DMS114 treated with DMSO at 0.1 percent for 48 hours (cell line): ENCODE results near the gene ADGRL4.
"Not testable (repeated sequence)": the region's sequence is repeated elsewhere in the genome, so short reads cannot be mapped to it uniquely, and the experiment has no call there.

ENCODE experiments used
- DNase-seq: peaks from one replicate; lab custom pipeline; 2025; ENCODE audit not compliant: unreplicated experiment; lab: John Stamatoyannopoulos, UW

ADGRL4 gene

DNA sequence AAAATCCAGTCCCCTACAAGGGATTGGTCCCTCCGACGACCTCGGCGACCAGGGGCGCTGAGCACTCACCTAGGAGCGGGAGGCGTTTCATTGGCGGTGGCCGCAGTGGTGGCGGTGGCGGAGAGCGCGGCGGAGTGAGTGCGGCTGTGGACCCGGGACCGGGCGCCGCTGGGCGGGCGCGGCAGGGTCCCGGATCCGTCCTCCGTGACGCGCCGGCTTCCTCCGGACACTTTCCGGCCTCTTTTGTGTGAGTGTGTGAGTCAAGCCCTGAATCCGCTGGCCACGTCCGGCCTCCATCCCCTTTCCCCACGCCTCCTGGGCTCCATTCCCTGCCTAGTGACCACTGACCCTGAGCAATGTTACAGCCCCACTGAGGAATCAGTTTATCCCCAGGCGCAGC, at the start of gene ADGRL4:
Gene ADGRL4 (minus strand): TSS at position 167 of the 400 bp plus-strand sequence. CDS start 76 bp downstream, at position 91.
- no peak for DNase-seq

GRCh38 chr1:79055856-79056255, 49.3 kb upstream of the ADGRL4 start:
- DNase-seq = no peak

DNA sequence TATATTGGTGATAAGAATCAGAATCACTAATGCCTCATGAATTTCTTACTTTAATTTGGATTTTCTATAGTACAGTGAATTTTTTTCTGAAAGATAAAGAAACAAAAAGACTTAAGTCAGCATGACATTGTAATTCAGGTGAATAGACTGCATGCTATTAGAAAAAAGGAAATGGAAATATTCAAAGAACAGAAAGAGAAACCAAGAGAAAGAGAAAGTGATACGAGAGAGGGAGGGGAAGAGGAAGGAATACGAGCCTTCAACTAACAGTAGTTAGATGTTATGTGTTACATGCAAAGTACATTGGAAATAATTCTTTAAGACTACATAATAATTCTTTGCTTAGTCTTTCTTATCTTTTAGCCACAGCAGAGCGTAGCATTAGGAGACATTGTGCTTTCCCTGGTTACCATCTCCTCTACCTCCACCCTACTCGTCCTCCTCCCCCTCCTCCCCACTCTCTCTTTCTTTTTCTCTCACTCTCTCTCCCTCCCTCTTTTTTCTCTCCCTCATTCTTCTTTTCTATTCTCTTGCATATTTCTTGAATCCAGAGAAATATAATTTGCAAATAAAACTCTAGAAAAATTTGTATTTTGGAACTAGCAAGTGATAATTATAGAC, 46.4 kb upstream of the ADGRL4 start:
- DNase-seq = no peak

DNA sequence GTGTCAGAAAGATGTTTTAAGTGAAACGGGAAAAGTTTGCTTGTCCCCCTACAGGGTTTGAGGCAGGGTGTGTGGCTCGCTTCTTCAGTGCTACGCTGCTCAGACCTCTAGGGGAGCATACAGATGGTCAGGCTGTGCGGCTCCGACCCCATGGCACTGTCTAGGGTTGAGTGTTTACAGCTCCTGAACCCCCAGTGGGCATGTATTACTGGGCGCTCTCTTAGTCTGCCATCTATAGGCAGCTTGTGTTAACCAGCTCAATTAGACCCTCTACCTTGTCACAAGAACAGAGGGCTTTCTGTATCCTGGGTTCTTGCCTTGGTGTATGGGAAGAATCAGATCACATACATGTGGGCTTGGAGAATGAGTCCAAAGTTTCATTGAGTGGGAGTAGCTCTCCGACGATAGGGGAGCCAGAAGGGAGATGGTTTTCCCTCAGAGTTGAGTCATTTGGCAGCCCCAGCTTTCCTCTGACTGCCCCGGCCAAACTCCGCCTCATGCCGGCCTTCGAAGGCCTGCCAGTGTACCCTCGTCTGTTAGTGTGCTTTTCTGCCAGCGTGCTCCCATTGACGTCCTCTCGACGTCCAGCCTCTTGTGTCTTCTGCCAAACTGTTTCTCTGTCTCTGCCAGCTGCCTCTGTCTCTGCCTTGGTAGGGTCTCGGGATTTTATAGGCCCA, 38.6 kb upstream of the ADGRL4 start:
- DNase-seq = no peak

- no peak for DNase-seq
These were observed 37.0 kb upstream of the ADGRL4 start for GRCh38 chr1:79043506-79043905.

DNA sequence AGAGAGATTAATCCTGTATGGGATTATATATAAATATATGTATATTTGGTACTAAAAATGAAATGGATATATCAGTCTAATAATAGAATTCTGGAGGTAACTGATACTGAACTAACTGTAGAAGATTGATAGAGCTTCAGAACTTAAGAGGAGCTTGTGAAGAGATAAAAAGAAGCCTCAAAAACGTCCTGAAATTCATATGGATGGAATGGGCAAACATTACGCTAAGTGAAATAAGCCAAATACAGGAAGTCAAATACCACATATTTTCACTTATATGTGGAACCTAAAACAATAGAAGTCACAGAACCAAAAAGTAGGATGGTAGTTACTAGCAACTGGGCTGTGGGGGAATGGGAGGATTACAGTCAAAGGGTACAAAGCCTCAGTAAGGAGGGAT, 36.0 kb upstream of the ADGRL4 start:
- no peak for DNase-seq

DNA sequence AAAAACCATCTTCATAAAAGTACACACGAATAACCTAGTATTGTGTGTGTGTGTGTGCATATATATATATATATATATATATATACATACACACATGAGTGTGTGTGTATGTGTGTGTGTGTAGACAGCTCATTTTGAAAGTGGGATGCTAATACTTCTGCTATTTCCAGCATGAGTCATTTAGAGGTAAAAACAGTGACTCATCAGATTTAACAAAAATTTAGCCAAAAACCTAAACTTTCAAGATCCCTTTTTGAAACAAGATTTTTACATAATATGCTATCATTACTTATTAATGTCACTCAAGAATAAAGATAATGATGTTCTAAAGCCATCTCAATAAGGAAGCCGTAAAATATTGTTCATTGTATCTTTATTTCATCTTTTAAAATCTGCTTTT, 35.6 kb upstream of the ADGRL4 start:
- DNase-seq = no peak

- DNase-seq = no peak
These were observed 35.1 kb upstream of the ADGRL4 start for GRCh38 chr1:79041666-79042065.

- DNase-seq = no peak
These were observed 34.0 kb upstream of the ADGRL4 start for GRCh38 chr1:79040424-79041082.

- DNase-seq = no peak
These were observed 30.6 kb upstream of the ADGRL4 start for GRCh38 chr1:79037085-79037484.

DNA sequence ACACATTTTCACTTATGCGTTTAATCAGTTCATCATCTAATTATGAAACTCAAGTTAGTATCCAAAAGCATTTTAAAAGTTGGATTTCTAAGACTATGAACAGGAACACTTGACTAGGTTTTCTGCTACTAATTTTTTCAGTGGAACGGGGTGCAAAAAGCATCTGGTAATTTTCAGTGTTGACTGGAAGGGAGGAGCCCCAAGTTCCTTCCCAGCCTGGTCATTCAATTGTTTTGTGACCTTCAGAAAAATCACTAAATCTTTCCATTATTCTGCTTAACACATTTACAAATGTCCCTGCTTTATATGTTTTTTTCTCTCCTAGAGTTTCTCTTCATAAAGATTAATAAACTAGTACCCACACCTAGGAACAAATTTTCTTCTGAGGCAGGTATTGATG, 6.0 kb upstream of the ADGRL4 start:
- no peak for DNase-seq

DNA sequence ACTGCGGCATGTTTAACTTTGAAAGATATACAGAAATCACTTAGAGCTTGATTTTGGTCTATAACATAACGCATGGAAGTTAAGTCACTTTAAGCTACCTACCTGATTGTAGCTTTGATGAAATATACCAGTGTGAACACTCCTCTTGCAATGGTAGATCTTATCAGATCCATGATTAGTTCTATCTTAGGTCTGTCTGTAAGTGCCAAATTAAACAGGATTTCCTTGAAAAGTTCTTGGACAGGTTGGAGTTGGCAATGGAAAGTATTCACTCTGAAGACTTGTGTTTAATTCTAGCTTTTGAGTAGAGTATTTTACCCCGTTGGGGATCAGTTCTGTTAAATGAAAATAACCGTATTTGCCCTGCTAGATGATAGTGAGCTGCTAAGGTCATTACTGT, 4.1 kb upstream of the ADGRL4 start:
- DNase-seq = no peak

DNA sequence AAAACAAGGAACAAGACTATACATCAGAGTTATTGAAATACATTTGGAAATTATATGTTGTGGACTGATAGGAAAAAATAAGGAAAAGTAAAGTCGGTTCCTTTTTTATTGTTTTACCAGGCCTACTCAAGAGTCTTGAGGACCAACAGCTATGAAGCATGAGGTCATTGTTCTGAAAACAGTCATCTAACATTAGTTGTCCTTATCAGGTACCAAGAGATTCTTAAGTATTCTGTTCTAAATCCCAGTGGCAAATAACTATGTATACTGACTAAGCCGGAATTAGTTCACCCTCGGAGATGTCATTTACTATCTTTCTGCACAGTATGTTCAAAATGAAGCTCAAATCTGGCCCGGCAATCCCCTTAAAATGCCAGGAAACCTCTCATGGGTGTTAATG, 585 bp downstream of the ADGRL4 start:
- DNase-seq = no peak

GRCh38 chr1:79004916-79005315, 1.6 kb downstream of the ADGRL4 start:
- DNase-seq = no peak

- no peak for DNase-seq
These were observed 9.7 kb downstream of the ADGRL4 start for GRCh38 chr1:78996791-78997190.

- DNase-seq = no peak
These were observed 19.5 kb downstream of the ADGRL4 start for GRCh38 chr1:78987042-78987441.

- no peak for DNase-seq
These were observed 26.0 kb downstream of the ADGRL4 start for GRCh38 chr1:78980511-78980910.

GRCh38 chr1:78972723-78973122, 33.8 kb downstream of the ADGRL4 start:
- DNase-seq = no peak

GRCh38 chr1:78967091-78967490, 39.4 kb downstream of the ADGRL4 start:
- DNase-seq = not testable (repeated sequence)

- no peak for DNase-seq
These were observed 47.8 kb downstream of the ADGRL4 start for GRCh38 chr1:78958711-78959110.

DNA sequence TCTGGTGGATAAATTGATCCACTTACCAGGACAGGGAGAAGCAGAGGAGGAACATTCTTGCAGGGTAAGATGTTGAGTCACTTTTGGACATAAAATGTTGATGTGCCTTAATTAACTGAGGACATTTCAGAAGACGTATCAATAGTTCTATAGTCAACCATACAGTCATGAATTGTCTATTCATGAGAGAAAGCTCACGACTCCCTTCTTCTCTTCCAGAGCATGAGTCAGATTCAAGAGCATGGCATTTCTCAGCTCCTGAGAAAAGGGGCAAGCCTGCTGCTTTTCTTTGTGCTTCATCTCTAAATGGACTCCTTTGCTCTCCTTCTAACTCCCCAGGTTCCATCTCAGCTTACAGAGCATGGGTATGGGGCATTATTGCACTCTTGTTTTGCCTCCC, 55.7 kb downstream of the ADGRL4 start:
- DNase-seq = no peak

DNA sequence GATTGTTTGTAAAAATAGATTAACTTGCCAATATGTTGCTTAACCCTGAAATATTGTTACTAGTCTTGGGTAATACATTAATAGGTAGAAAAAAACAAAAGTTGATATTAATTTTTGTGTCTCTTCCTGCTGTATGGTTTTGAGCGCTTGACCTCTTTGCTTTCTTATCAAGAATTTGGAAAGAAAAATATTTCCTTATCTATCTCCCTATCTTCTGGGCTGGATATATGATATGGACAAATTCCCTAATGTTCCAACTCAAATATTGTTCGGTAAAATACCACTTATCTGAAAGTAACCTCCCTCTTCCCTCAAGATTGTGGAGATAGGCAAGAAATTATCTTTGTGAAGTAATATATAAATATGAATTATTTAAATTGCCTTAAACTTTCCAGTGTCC, 57.3 kb downstream of the ADGRL4 start:
- no peak for DNase-seq
